H1 (cell line): ENCODE measurements around the gene UBE2O. TPM values are rescaled to one million over a fixed set of nuclear protein-coding genes. Genes with fewer than 3 reads are reported as not detected.

Source experiments
- CTCF ChIA-PET: fragments of 300-600 bp; sonication (Branson Sonifier 250); formaldehyde crosslinking; loops from one replicate; lab custom pipeline; 2021; ENCODE audit not compliant: partially characterized antibody; lab: Charles Lee
- POLR2A ChIA-PET: fragments of 300-600 bp; sonication (Branson Sonifier 250); formaldehyde crosslinking; loops from one replicate; lab custom pipeline; 2021; ENCODE audit warnings: inconsistent platforms; ENCODE audit not compliant: partially characterized antibody; lab: Charles Lee
- DNase-seq, 2 experiments: peaks; one replicate each; pipeline versions ENCODE4 v3.0.0 to v3.0.0-alpha.2; 2010 to 2022; ENCODE audit warnings: low spot score in 2 of 2, low read depth in 1 of 2, mixed read lengths in 1 of 2
- FAIRE-seq: peaks from 2 replicates; lab custom pipeline; 2011; peaks lifted over from hg19 to GRCh38; lab: Jason Lieb, UNC
- H2AFZ ChIP-seq: 2 replicates; pipeline ENCODE4 v1.8.1; 2012; ENCODE audit warnings: low read length, inconsistent platforms
- H2AK5ac ChIP-seq: 2 replicates; pipeline ENCODE4 v1.6.1; 2013; ENCODE audit warnings: low read depth, low read length
- H2BK120ac ChIP-seq: replicated peaks from 2 replicates; pipeline ENCODE3; 2013; ENCODE audit warnings: low read depth, low read length, inconsistent platforms
- H2BK12ac ChIP-seq: 2 replicates; pipeline ENCODE4 v1.6.1; 2013; ENCODE audit warnings: low read depth, low read length
- H2BK15ac ChIP-seq: 2 replicates; pipeline ENCODE4 v1.6.1; 2013; ENCODE audit warnings: low read length
- H2BK20ac ChIP-seq: 2 replicates; pipeline ENCODE4 v1.6.1; 2013; ENCODE audit warnings: low read length
- H2BK5ac ChIP-seq: 2 replicates; pipeline ENCODE4 v1.6.1; 2013; ENCODE audit warnings: low read depth, low read length
- H3K14ac ChIP-seq: 2 replicates; pipeline ENCODE4 v1.6.1; 2013; ENCODE audit warnings: inconsistent platforms; ENCODE audit not compliant: insufficient read length
- H3K18ac ChIP-seq: 2 replicates; pipeline ENCODE4 v1.6.1; 2013; ENCODE audit warnings: low read length; ENCODE audit errors: extremely low read depth
- H3K23ac ChIP-seq: 2 replicates; pipeline ENCODE4 v1.6.1; 2013; ENCODE audit warnings: inconsistent platforms; ENCODE audit not compliant: insufficient read length
- H3K23me2 ChIP-seq: 2 replicates; pipeline ENCODE4 v1.6.1; 2013; ENCODE audit warnings: low read depth, low read length
- H3K27ac ChIP-seq: 2 replicates; pipeline ENCODE4 v1.6.1; 2011; ENCODE audit warnings: low read depth, low read length, inconsistent platforms
- H3K27me3 ChIP-seq, 4 experiments: replicated peaks in 1 of 4; 1 replicate in 1 of 4; 2 replicates in 3 of 4; pipeline versions ENCODE4 v1.6.1 to v1.8.1; 2011 to 2013; ENCODE audit warnings: low read length in 3 of 4, mild to moderate bottlenecking in 3 of 4, inconsistent platforms in 2 of 4, mixed read lengths in 2 of 4, moderate library complexity in 1 of 4; ENCODE audit not compliant: control insufficient read depth in 3 of 4, insufficient read depth in 3 of 4; ENCODE audit errors: extremely low read depth in 1 of 4
- H3K36me3 ChIP-seq, 4 experiments: 2 replicates each; pipeline versions ENCODE4 v1.6.1 to v1.8.1; 2011 to 2013; ENCODE audit warnings: mild to moderate bottlenecking in 4 of 4, low read length in 3 of 4, moderate library complexity in 2 of 4, control low read depth in 1 of 4, inconsistent platforms in 1 of 4; ENCODE audit not compliant: insufficient read depth in 4 of 4, control insufficient read depth in 2 of 4
- H3K4ac ChIP-seq: replicated peaks from 2 replicates; pipeline ENCODE3; 2013; ENCODE audit warnings: low read length, low read depth, mixed read lengths, inconsistent platforms; ENCODE audit not compliant: insufficient read length
- H3K4me1 ChIP-seq, 4 experiments: replicated peaks in 1 of 4; 1 replicate in 1 of 4; 2 replicates in 3 of 4; pipeline versions ENCODE4 v1.6.1 to v1.8.1; 2011 to 2013; ENCODE audit warnings: low read length in 3 of 4, inconsistent platforms in 2 of 4, mixed read lengths in 1 of 4; ENCODE audit not compliant: insufficient read depth in 4 of 4, control insufficient read depth in 3 of 4
- H3K4me2 ChIP-seq, 2 experiments: 2 replicates each; pipeline versions ENCODE4 v1.6.1 to v1.8.1; 2011 to 2013; ENCODE audit warnings: low read depth in 2 of 2, low read length in 2 of 2, control low read depth in 1 of 2, inconsistent platforms in 1 of 2, mild to moderate bottlenecking in 1 of 2; ENCODE audit not compliant: insufficient read depth in 1 of 2
- H3K4me3 ChIP-seq, 4 experiments: fragments of 200-600, 300-600 bp in 1 of 4; sonication (generic), shearing (Covaris generic), sonication (Bioruptor Twin) in 1 of 4; 2 replicates each; pipeline versions ENCODE4 v1.5.1 to v1.8.1; 2011 to 2016; ENCODE audit warnings: low read length in 4 of 4, low read depth in 3 of 4, control low read depth in 2 of 4, inconsistent platforms in 2 of 4, mild to moderate bottlenecking in 2 of 4, mixed read lengths in 1 of 4, moderate library complexity in 1 of 4; ENCODE audit not compliant: insufficient read depth in 2 of 4; ENCODE audit errors: extremely low read depth in 1 of 4
- H3K56ac ChIP-seq: replicated peaks from 2 replicates; pipeline ENCODE3; 2013; ENCODE audit warnings: low read depth, mild to moderate bottlenecking, mixed read lengths, low read length, inconsistent platforms; ENCODE audit not compliant: insufficient read length
- H3K79me1 ChIP-seq: 2 replicates; pipeline ENCODE4 v1.6.1; 2013; ENCODE audit warnings: low read depth, low read length, control low read depth
- H3K79me2 ChIP-seq, 2 experiments: 2 replicates each; pipeline versions ENCODE4 v1.6.1 to v1.8.1; 2012 to 2013; ENCODE audit warnings: low read length in 2 of 2, mild to moderate bottlenecking in 2 of 2, inconsistent platforms in 1 of 2; ENCODE audit not compliant: insufficient read depth in 2 of 2, control insufficient read depth in 1 of 2
- H3K9ac ChIP-seq, 4 experiments: replicated peaks in 1 of 4; 1 replicate in 1 of 4; 2 replicates in 3 of 4; pipeline versions ENCODE4 v1.6.1 to v1.8.1; 2011 to 2013; ENCODE audit warnings: low read depth in 3 of 4, low read length in 3 of 4, control low read depth in 2 of 4, mild to moderate bottlenecking in 2 of 4, moderate library complexity in 2 of 4, inconsistent platforms in 1 of 4; ENCODE audit errors: extremely low read depth in 1 of 4
- H3K9me3 ChIP-seq, 2 experiments: 2 replicates each; pipeline versions ENCODE4 v1.6.1 to v1.8.1; 2012 to 2013; ENCODE audit warnings: mild to moderate bottlenecking in 2 of 2, moderate library complexity in 2 of 2, control low read depth in 1 of 2, inconsistent platforms in 1 of 2, low read depth in 1 of 2, low read length in 1 of 2, mixed read lengths in 1 of 2; ENCODE audit not compliant: insufficient read depth in 2 of 2
- H4K20me1 ChIP-seq, 2 experiments: replicated peaks in 1 of 2; 2 replicates each; pipeline versions ENCODE3 to v1.8.1; 2011 to 2013; ENCODE audit warnings: inconsistent platforms in 2 of 2, low read length in 2 of 2, mild to moderate bottlenecking in 1 of 2; ENCODE audit not compliant: insufficient read depth in 2 of 2, control insufficient read depth in 1 of 2
- H4K5ac ChIP-seq: 2 replicates; pipeline ENCODE4 v1.6.1; 2013; ENCODE audit warnings: low read length, low read depth, mixed read lengths, inconsistent platforms; ENCODE audit not compliant: insufficient read length
- H4K8ac ChIP-seq: 2 replicates; pipeline ENCODE4 v1.8.0; 2013; ENCODE audit warnings: mild to moderate bottlenecking, moderate library complexity, low read length, inconsistent platforms; ENCODE audit not compliant: insufficient read depth; ENCODE audit errors: extremely low read depth
- H4K91ac ChIP-seq: replicated peaks from 2 replicates; pipeline ENCODE3; 2013; ENCODE audit warnings: low read length, mixed read lengths, inconsistent platforms; ENCODE audit not compliant: insufficient read length
- BCL11A ChIP-seq, 2 experiments: IDR thresholded peaks; one replicate each; pipeline ENCODE4 v1.6.1; 2011; ENCODE audit warnings: low read depth in 2 of 2, low read length in 2 of 2, mild to moderate bottlenecking in 2 of 2
- RAD21 ChIP-seq, 2 experiments: IDR thresholded peaks in 1 of 2; conservative IDR thresholded peaks in 1 of 2; 2 replicates each; pipeline ENCODE4 v1.6.1; 2011; ENCODE audit warnings: low read depth in 2 of 2, low read length in 2 of 2, improper control_type of control experiment in 1 of 2, inconsistent platforms in 1 of 2, mild to moderate bottlenecking in 1 of 2, moderate library complexity in 1 of 2
- WGBS, 2 experiments: shearing (Covaris generic) in 1 of 2; methylation state at CpG; one replicate each; pipeline versions ENCODE4 v1.1.6 to v1.1.7; 2013 to 2015; ENCODE audit warnings: low lambda C conversion rate in 2 of 2, mixed read lengths in 2 of 2, inconsistent platforms in 1 of 2, low coverage in 1 of 2, missing lambda C conversion rate in 1 of 2; ENCODE audit not compliant: insufficient replicate concordance in 2 of 2, insufficient coverage in 1 of 2, insufficient read length in 1 of 2; ENCODE audit errors: extremely low coverage in 1 of 2, missing lambda C conversion rate in 1 of 2; 5-methylcytosine and 5-hydroxymethylcytosine counted together
- polyA plus RNA-seq, 7 experiments: library from polyadenylated mRNA; depleted of rRNA in 3 of 7; stranded (reverse) in 5 of 7; unstranded in 2 of 7; fragments of >200 nt in 5 of 7; fragments of 200-250 nt in 2 of 7; gene quantifications; 1 replicate in 5 of 7; 2 replicates in 1 of 7; 4 replicates in 1 of 7; pipeline versions ENCODE4 v1.2.1 to v1.2.3, GENCODE V29; 2011 to 2013; ENCODE audit warnings: missing spikeins in 2 of 7, mixed read lengths in 2 of 7
- total RNA-seq: library from RNA; stranded (reverse); fragmentation: NEBNext Ultra II Directional; extraction: Animal tissue kit (Norgen Biotek cat#: 25700); gene quantifications from 2 replicates; pipeline ENCODE4 v1.2.1, GENCODE V29; 2021

UBE2O gene
- total and polyA plus RNA-seq, 2 of the 8 experiments (the other 6 are each of a cell fraction or from before 2014, with no cell fraction given), result 24.4 to 63.0 TPM

DNA sequence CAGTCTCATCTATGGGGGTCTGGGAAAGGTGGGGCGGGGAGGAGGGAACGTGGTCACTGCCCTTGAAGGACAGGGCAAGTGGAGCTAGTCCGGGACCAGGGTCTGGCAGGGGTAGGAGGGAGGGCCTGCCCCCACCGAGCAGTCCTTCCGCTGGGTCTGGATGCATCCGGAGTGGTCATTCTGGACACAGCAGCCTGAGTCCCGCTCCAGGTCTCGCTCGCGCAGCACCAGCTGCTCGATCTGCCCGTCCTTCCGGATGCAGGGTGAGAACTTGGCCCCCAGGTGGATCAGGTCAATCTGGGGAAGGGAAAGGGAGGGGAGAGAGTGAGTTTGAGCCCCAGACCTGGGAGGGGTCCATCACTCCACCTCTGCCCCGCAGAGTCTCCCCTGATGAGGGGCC is 21.3 kb upstream of the UBE2O start:
- Histone ChIP-seq H3K56ac (no peak overlapping the region), H3K23me2 (no peaks in the 10 kb centered on the region), H2BK5ac (no peak overlapping the region), H3K23ac (no peak overlapping the region), H3K18ac (no peak overlapping the region), H2BK120ac (no peak overlapping the region), H2BK15ac (no peak overlapping the region), H4K91ac (no peak overlapping the region), H3K36me3 (peaks cover 0 to 13% (median 1%) of the 10 kb centered on the region in 4 experiments; a peak in 2 of 8 replicates), H2BK12ac (no peak overlapping the region), H3K14ac (no peak overlapping the region), H2BK20ac (no peak overlapping the region), H3K4ac (no peak overlapping the region), H3K4me2 (no peak overlapping the region), H3K27me3 (no peaks in the 10 kb centered on the region), H2AFZ (no peak overlapping the region), H2AK5ac (no peak overlapping the region), H3K79me2 (no peaks in the 10 kb centered on the region), H3K27ac (no peak overlapping the region), H3K4me1 (no peaks in the 10 kb centered on the region), H3K9me3 (no peaks in the 10 kb centered on the region), H4K8ac (no peak overlapping the region), H3K9ac (no peak overlapping the region), H3K79me1 (no peaks in the 10 kb centered on the region), H4K5ac (no peak overlapping the region), H3K4me3 (no peak overlapping the region), H4K20me1 (peaks cover 0 to 10% of the 10 kb centered on the region in 2 experiments)
- POLR2A ChIA-PET, result interaction anchor here (0.5 kb wide), 1 partner anchor 40 kb away, joined by 3 read pairs; no protein-coding TSS in a partner anchor
- FAIRE-seq (no peak), DNase-seq (no peak)
- CTCF ChIA-PET, result interaction anchor here (1.0 to 11.0 kb wide), 9 partner anchors 10 to 73 kb away, joined by 3 to 192 read pairs (median 8); partner anchors contain the start of gene RHBDF2
- 90% methylated on average over 13 of the region's 14 CpGs; no CpG with 5 or more reads in 1 of the 2 experiments for WGBS, 2 experiments
- TF ChIP-seq RAD21 (IDR thresholded peaks at IDR 0.05 in 1 of 2, conservative IDR thresholded peaks at IDR 0.05 in 1 of 2; ENCODE audit: low read depth in 2 of 2, low read length in 2 of 2) (no peak), BCL11A (IDR thresholded peaks at IDR 0.05; ENCODE audit: low read depth in 2 of 2, low read length in 2 of 2) (no peak)
